ENCODE data around the gene ARL11. TPM values are rescaled to one million over a fixed set of nuclear protein-coding genes. Genes with fewer than 3 reads are reported as not detected.
"Not testable (repeated sequence)": the region's sequence is repeated elsewhere in the genome, so short reads cannot be mapped to it uniquely, and the experiment has no call there.

ARL11 gene
- 1.7 TPM for total RNA-seq

GRCh38 chr13:49627831-49628652 lies at the start of gene ARL11:
Gene ARL11, plus strand, starts transcription at chr13:49628507. Its CDS starts 1,941 bp downstream, at chr13:49630448.
- peak; percentile 68 for DNase-seq (ENCODE audit: low spot score)

DNA sequence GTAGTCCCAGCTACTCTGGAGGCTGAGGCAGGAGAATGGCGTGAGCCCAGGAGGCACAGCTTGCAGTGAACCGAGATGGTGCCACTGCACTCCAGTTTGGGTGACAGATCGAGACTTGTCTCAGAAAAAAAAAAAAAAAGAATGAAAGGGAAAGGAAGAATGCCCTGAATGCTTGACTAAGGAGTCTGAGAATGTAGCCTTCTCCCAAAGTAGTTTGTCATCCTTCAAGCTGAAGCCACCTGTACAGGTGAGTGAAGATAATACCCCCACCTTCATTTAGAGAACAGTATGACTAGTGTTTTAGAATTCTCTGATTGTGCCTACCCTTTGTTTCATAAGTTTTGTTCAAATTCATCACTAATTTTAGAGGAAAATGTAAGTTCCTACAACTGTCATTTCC lies 48.8 kb upstream of the ARL11 start:
- DNase-seq (ENCODE audit: low spot score), result no peak

GRCh38 chr13:49580980-49581680 lies 47.2 kb upstream of the ARL11 start:
- DNase-seq (ENCODE audit: low spot score), result no peak

GRCh38 chr13:49584771-49585182 lies 43.5 kb upstream of the ARL11 start:
- DNase-seq (ENCODE audit: low spot score), result no peak

DNA sequence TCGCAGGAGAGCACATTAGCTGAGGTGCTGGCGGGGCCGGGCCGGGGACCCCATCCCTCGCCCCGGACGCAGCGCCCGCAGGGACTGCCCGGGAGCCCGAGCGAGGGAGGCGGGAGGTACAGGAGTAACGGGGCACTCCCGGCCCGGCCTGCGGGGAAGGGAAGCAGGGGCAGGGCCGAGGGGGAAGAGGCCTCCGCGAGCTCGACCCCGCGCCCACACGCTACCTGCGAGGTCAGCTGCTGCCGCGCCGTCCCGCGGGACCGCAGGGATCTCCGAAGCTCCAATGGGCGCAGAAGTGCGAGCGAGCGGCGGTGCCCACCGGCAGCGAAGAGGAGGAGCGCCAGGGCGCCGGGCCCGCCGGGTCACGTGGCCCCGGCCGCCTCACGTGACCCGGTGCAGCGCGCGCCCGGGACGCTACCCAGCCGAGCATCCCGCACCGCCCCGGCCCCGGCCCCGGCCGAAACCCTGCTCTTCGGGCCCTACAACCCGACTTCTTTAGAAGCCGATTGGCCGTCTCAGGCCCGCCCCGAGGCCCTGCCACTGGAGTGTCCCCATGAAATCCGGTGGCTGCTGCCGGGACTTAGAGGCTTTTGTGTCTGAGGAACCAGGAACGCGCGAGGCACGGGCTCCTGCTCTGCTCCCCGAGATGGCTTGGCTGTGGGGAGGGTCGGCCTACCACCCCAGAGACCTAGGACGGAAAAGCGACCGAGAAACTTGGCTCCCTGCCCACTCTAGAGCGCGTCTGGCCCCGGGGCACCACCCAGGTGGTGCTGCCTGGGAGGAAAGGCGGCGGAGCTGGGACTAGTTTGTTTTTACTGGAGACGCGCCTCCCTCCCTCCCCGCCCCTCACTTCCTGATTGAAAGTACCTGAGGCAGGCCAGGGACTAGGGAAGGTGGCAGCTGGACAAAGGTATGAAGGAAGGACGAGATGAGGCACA lies 42.8 kb upstream of the ARL11 start, which contains the start of gene RCBTB1:
Gene RCBTB1, minus strand, starts transcription at position 339 of the 938 bp plus-strand sequence. CDS start 18,279 bp downstream, outside the sequence.
- peak; percentile 69 for DNase-seq (ENCODE audit: low spot score)

DNA sequence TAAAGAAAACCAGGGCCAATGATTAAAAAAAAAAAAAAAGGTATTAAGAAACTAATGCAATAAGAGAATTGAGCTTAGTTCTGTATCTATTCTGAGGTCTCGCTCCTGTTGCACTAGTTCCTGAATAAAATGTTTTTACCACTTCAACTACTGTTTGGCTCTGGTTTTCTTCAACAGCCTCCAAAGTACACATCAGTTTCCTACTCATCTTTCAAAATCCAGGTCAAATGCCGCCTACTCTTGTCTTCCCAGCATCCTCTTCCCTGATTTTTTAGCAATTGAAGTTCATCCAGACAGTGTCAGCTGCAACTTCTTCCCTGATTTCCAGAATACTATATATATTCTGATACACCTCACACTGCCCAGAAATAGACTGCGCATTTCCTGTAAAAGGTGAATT lies 41.6 kb upstream of the ARL11 start:
- DNase-seq (ENCODE audit: low spot score), result no peak

GRCh38 chr13:49587311-49587847 lies 40.9 kb upstream of the ARL11 start:
- DNase-seq (ENCODE audit: low spot score), result no peak

- not testable (repeated sequence) for DNase-seq (ENCODE audit: low spot score)
Observed at GRCh38 chr13:49590714-49591113, 37.6 kb upstream of the ARL11 start.

DNA sequence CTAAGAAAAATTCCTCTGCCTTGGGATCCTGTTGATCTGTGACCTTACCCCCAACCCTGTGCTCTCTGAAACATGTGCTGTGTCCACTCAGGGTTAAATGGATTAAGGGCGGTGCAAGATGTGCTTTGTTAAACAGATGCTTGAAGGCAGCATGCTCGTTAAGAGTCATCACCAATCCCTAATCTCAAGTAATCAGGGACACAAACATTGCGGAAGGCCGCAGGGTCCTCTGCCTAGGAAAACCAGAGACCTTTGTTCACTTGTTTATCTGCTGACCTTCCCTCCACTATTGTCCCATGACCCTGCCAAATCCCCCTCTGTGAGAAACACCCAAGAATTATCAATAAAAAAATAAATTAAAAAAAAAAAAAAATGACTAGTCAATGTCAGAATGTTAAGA lies 34.4 kb upstream of the ARL11 start:
- DNase-seq (ENCODE audit: low spot score), result not testable (repeated sequence)

DNA sequence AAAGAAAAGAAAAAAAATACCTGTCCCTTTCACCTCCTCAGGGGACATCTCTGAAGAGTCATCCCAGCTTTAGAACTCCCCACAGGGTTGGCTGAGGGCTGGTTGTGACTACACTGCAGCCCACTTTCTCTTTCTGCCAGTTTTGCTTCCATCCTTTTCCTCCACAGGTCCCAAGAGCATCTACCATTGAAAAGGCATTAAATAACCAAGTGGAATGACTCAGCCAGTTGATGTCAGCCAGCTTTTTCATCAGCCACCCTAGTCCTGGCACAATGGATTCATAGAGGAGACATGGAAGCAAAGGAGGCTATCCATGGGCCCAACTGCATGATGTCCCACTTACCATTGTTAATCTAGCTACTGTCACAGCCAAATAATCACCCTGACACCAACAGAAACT lies 33.7 kb upstream of the ARL11 start:
- DNase-seq (ENCODE audit: low spot score), result no peak

GRCh38 chr13:49596221-49596620 lies 32.1 kb upstream of the ARL11 start:
- no peak for DNase-seq (ENCODE audit: low spot score)

DNA sequence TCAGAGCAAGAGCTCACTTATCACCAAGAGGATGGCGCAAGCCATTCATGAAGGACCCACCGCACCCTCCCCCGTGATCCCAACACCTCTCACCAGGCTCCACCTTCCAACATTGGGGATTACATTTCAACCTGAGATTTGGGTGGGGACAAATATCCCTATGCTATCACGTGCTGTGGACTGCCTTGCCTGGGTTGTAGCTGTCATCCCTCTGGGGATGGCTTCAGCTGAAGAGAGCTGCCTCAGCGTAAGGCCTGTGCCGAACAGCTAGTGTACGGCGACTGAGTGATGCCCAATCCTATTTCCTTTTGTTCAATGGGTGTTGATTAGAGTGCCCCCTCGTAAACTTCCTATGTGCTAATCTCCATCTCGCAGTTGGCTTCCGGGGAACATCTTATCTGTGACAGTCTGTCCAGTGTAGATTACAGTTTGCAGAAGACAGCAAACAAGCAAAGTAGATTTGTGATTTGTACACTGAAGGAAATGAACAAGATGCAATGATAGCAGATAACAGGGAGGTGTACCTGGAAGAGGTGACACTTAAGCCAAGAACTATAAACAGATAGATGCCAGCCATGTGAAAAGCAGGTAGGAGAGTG lies 31.2 kb upstream of the ARL11 start:
- no peak for DNase-seq (ENCODE audit: low spot score)

GRCh38 chr13:49602005-49602404 lies 26.3 kb upstream of the ARL11 start:
- DNase-seq (ENCODE audit: low spot score), result no peak

DNA sequence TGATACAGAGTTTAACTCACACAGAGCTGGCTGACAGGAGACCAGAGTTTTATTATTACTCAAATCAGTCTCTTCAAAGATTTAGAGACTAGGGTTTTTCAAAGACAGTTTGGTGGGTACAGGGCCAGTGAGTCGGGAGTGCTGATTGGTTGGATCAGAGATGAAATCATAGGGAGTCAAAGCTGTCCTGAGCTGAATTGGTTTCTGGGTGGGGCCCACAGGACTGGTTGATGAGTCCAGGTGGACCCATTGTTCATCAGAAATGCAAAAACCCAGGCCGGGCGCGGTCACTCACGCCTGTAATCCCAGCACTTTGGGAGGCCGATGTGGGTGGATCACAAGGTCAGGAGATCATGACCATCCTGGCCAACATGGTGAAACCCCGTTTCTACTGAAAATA lies 25.7 kb upstream of the ARL11 start:
- not testable (repeated sequence) for DNase-seq (ENCODE audit: low spot score)

GRCh38 chr13:49604570-49604969 lies 23.7 kb upstream of the ARL11 start:
- DNase-seq (ENCODE audit: low spot score), result no peak

DNA sequence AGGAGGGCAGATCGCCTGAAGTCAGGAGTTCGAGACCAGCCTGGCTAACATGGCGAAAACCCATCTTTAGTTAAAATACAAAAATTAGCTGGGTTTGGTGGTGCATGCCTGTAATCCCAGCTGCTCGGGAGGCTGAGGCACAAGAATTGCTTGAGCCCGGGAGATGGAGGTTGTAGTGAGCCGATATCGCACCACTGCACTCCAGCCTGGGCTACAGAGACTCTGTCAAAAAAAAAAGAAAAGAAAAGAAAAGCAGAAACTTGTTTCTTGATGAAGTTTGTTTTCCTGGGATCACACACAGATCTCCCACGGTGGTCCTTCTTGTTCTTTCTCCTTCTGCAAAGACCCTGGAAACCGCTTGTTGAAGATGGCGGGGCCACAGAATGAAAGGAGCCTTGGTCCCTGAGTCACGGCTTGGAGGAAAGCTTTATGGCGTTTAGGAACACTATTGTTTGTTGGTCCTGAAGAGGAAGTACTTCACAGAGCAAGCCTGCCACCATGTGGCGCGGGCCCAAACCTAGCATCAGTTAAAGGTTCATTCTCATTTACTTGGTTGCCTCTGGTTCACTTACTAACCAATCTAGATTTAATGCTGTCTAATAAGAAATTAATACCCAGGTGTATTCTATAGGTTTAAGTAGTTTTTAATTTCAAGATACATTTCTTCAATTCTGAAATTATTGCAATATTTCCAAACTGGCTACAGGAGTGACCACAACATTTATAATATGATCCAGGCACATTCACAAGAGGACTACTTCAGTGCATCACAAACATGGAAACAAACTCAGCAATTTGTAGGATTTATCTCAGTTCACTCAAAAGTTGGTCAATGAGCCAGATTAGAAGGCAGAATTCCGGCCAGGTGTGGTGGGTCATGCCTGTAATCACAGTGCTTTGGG lies 21.3 kb upstream of the ARL11 start:
- peak; percentile 91 for DNase-seq (ENCODE audit: low spot score)

DNA sequence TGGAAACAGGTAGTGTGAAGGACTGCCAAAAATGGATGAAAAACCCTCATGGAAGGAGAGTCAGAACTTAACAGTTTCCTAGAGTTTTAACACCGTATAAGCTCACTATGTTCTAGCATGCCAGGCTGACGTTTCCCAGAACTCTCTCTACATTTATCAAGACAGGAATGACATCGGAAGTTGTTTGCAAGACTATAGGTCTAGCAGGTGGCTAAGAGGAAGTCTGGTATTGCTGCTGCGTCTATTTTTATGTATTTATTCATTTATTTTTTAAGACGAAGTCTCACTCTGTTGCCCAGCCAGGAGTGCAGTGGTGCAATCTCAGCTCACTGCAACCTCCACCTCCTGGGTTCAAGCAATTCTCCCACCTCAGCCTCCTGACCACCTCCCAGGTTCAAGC lies 20.5 kb upstream of the ARL11 start:
- no peak for DNase-seq (ENCODE audit: low spot score)

DNA sequence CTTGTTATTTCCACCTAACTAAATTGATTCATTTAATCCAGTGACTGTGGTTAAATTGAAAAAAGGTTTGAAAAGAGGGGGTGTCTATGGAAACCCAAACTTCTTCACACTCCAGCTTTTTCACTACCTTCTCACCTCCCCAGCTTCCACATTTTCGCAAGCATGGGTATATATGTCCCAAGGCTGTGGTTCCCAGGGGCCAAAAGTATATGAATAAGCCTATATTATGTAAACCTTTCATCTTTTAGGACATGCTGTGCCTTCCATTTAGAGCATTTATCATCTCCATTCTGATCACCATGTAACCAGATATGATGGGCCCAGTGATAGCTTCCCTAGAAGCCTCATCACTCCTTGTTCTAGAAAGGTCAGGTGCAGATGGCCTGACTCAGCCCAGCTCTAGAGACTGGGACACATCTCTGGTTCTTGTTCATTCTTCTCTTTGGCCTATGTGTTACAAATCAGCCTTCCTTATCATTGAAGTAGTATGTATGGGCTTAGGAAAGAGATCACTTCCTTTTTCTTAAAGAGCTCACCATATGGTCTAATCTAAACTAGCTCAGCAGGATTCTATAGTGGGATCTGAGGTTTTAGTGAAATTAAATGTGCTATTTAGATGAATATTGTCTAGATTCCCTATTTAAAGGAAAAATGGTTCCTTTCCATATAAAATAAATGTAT lies 19.5 kb upstream of the ARL11 start:
- no peak for DNase-seq (ENCODE audit: low spot score)

- no peak for DNase-seq (ENCODE audit: low spot score)
Observed at GRCh38 chr13:49610176-49610575, 18.1 kb upstream of the ARL11 start.

- DNase-seq (ENCODE audit: low spot score), result not testable (repeated sequence)
Observed at GRCh38 chr13:49612042-49612441, 16.3 kb upstream of the ARL11 start.
